ENCODE data around the gene LGALS9C.
"Not testable (repeated sequence)": the region's sequence is repeated elsewhere in the genome, so short reads cannot be mapped to it uniquely, and the experiment has no call there.

GRCh38 chr17:18476508-18477308 is at the start of gene LGALS9C:
- TF ChIP-seq CTCF (IDR thresholded peaks at IDR 0.05); REST (IDR thresholded peaks at IDR 0.05; ENCODE audit: insufficient read depth in 1 of 2, low read depth in 2 of 2, low read length in 1 of 2); POLR2AphosphoS5 (IDR thresholded peaks at IDR 0.05; ENCODE audit: low read depth, low read length); SIN3A (IDR thresholded peaks at IDR 0.05; ENCODE audit: borderline replicate concordance, insufficient read depth, low read depth, low read length); TCF7L2 (IDR thresholded peaks at IDR 0.05; ENCODE audit: low read depth, low read length): not testable (repeated sequence)

All from Panc1 (cell line).